ENCODE data around the gene NCOA5. TPM values are rescaled to one million over a fixed set of nuclear protein-coding genes. Genes with fewer than 3 reads are reported as not detected.

Gene NCOA5
- total RNA-seq = 20.9 and 32.5 TPM in 2 replicates

DNA sequence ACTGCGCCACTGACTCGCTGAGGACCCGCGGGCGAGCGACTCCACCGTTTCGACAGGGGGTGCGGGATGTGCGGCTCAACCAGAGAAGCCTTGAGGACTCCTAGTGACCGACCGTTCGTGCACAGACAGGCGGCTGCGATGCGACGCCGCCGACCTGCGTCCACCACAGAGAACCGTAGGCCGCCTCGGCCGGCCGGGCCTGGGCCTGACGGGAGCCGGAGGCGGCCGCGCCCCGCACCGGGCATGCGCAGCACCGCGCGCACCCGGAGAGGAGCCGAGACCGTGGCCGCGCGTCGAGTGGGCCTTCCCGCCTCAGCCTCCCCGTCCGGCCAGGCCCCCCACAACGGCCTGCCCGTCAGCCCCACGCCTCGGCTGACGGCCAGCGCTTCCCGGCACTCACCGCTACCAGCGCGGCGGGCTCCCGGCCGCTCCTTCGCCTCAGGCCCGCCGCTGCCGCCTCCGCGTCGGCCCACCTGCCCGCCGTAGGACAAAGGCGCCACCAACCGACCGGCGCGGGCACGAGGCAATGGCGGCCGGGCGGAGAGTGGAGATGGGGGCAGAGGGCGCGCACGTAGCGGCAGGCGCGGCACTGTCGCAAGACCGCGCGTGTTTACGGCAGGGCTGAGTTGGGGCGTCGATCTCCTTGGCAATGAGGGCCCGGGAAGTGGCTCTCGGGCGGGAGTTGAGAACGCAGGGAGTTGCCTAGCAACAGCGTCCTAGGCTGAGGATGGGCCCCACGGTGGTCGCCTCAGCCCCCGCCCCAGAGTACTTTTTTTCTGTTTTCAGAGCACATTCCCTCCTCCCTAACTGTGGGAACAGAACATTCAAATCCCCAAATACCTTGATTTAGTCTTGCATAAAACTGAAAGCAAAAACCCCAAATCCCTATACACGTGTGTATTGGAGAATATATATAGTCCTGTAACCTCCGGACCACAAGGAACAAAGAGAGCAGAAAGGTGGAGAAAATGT lies at the start of gene NCOA5:
Gene NCOA5, minus strand, starts transcription at position 546 of the 972 bp plus-strand sequence. CDS start 10,538 bp downstream, outside the sequence.
- peak; percentile 44 for DNase-seq (ENCODE audit: low read depth)
- H3K4me3 ChIP-seq (ENCODE audit: low read depth, low read length) = peak within 1 kb of the TSS; percentile 91
- TF ChIP-seq, protein P1, sequence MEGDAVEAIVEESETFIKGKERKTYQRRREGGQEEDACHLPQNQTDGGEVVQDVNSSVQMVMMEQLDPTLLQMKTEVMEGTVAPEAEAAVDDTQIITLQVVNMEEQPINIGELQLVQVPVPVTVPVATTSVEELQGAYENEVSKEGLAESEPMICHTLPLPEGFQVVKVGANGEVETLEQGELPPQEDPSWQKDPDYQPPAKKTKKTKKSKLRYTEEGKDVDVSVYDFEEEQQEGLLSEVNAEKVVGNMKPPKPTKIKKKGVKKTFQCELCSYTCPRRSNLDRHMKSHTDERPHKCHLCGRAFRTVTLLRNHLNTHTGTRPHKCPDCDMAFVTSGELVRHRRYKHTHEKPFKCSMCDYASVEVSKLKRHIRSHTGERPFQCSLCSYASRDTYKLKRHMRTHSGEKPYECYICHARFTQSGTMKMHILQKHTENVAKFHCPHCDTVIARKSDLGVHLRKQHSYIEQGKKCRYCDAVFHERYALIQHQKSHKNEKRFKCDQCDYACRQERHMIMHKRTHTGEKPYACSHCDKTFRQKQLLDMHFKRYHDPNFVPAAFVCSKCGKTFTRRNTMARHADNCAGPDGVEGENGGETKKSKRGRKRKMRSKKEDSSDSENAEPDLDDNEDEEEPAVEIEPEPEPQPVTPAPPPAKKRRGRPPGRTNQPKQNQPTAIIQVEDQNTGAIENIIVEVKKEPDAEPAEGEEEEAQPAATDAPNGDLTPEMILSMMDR (conservative IDR thresholded peaks at IDR 0.05; ENCODE audit: low read depth, low read length) = peak; percentile 23

DNA sequence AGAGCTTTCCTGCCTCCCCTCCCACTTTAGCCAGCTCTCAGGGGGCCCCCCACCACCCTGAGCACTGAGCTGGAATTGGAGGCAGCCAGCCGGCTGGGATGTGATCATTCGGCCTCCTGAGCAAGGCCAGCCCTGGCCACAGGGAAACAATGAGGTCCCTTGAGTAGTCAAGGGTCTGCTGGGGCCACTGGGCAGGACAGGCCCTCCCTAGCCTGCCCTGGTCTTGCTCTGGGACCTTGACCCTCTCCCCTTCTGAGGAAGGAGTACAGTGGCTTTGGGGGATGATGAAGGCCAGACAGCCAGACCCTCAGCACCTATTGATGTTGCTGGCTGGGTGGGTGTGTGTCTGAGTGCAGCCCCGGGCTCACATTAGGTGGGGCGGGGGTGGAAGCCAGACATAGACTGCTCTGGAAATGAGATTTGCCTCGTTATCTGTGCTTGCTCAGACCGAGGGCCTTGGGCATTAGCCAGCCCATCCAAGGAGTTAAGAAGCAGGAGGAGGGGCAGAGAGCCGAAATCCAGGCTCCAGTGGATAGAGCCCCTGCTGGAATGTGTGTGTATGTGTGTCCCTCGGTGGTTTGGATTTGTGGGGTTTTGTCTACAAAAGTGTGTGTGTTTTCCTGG lies 49.6 kb upstream of the NCOA5 start:
- no peak for DNase-seq (ENCODE audit: low read depth)
- TF ChIP-seq, protein P1 (conservative IDR thresholded peaks at IDR 0.05; ENCODE audit: low read depth, low read length) = no peak
- H3K4me3 ChIP-seq (ENCODE audit: low read depth, low read length) = no peak overlapping the region

DNA sequence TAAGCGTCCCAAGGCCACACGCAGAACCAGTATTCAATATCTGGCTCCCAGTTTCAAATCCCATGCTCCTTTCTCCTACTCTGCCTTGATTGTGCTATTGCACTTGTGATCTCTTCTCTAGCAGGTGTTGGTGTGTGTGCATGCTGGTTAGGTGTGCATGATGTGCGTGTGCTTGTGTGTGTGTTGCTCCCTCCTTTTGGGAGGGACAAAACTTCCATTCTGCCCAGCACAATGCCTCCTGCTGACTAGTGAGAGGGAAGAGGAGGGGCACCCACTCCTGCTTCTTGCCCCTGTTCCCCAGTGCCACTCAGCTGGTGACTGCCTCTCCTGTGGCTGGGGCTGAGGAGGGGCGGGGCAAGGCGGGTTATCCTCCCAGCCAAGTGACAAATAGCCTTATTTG lies 48.1 kb upstream of the NCOA5 start:
- H3K4me3 ChIP-seq (ENCODE audit: low read depth, low read length) = no peak overlapping the region
- TF ChIP-seq, protein P1 (conservative IDR thresholded peaks at IDR 0.05; ENCODE audit: low read depth, low read length) = no peak
- DNase-seq (ENCODE audit: low read depth) = no peak

DNA sequence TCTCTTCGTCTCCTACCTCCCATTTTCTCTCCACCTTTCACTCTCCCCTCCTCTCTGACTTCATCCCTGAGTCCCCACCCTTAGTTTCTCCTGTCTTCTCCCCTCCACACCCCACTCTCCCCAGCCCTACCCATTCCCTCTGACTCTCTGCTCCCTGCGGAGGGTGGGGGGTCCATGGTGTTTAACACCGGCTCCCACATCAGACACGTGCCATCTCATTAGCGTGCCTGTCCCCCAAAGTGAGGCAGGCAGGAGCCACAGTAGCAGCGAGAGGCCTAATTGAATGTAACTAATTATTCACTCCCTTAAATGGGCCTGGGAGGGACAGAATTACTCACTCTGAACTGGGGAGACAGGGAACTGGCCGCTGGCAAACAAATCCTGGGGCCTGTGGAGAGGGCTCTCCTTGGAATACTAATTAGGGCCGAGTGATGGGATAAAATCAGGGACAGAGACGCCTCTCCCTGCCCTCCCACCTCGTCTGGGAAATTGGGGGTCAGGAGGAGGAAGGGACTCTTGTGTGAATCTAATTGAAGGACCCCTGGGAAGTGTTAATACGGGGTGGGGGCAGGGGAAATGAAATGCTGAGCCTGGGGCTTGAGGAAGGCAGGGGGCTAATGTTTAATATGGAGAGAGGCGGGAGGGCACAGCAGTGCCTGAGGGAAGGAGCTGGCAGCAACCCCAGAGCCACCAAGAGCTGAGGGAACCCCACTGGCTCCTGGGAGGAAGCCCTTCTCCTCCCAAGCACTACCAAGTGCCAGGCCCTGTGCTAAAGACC lies 46.3 kb upstream of the NCOA5 start:
- TF ChIP-seq, protein P1 (conservative IDR thresholded peaks at IDR 0.05; ENCODE audit: low read depth, low read length) = no peak
- DNase-seq (ENCODE audit: low read depth) = no peak
- no peak overlapping the region for H3K4me3 ChIP-seq (ENCODE audit: low read depth, low read length)

DNA sequence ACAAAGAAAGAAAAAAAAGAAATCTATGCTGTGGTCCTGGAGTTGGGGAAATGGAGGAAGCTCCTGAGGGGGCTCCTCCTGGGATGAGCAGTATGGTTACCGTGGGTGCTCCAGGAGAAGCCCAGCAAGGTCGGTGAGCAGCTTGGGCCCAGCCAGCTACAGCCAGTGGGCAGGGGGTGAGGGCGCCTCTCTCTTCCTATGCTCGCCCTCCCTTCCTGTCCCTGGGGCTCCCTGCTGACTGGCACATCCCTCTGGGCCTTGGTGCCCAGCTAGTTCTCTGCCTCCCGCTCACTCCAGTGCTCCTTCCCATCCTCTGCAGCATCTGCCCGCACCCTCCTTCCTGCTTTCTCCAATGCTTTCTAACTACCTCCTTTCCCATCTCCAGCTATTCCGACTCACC lies 45.0 kb upstream of the NCOA5 start:
- H3K4me3 ChIP-seq (ENCODE audit: low read depth, low read length) = no peak overlapping the region
- TF ChIP-seq, protein P1 (conservative IDR thresholded peaks at IDR 0.05; ENCODE audit: low read depth, low read length) = no peak
- no peak for DNase-seq (ENCODE audit: low read depth)

DNA sequence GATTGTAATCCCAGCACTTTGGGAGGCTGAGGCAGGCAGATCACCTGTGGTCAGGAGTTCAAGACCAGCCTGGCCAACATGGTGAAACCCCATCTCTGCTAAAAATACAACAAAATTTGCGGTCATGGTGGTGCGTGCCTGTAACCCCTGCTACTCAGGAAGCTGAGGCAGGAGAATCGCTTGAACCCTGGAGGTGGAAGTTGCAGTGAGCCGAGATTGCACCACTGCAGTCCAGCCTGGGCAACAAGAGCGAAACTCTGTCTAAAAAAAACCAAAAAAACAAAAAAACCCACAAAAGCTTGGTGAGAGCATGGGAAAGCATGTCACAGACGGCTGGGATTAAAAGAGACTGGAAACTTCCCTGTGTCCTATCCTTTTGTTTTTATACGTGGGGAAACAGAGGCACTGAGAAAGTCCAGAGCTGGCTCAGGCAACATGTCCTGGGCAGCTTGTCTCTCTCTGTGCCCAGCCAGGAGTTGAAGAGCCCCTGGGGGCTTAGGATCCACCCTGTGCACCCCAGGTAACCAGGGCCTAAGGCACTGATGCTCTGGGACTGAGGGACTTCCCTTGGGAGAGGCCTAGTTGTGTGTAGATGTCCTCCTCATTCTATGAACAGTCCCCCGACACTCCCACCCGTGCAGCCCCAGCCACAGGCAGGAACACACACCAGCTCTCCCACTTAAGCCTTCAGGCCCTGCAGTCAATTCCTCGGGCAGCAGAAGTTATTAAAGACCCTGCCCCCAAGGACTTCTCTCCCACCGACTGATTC lies 44.3 kb upstream of the NCOA5 start:
- DNase-seq (ENCODE audit: low read depth) = no peak
- H3K4me3 ChIP-seq (ENCODE audit: low read depth, low read length) = no peak overlapping the region
- TF ChIP-seq, protein P1 (conservative IDR thresholded peaks at IDR 0.05; ENCODE audit: low read depth, low read length) = no peak
